CD4-positive, alpha-beta T cell treated with Interleukin-12 subunit alpha and Interleukin-12 subunit beta, for 1 hour (primary cell): ENCODE measurements around the gene COPS2.
"Not testable (repeated sequence)": the region's sequence is repeated elsewhere in the genome, so short reads cannot be mapped to it uniquely, and the experiment has no call there.

Source experiments
- DNase-seq: peaks from one replicate; pipeline ENCODE4 v3.0.0-alpha.2; 2020

COPS2 gene

DNA sequence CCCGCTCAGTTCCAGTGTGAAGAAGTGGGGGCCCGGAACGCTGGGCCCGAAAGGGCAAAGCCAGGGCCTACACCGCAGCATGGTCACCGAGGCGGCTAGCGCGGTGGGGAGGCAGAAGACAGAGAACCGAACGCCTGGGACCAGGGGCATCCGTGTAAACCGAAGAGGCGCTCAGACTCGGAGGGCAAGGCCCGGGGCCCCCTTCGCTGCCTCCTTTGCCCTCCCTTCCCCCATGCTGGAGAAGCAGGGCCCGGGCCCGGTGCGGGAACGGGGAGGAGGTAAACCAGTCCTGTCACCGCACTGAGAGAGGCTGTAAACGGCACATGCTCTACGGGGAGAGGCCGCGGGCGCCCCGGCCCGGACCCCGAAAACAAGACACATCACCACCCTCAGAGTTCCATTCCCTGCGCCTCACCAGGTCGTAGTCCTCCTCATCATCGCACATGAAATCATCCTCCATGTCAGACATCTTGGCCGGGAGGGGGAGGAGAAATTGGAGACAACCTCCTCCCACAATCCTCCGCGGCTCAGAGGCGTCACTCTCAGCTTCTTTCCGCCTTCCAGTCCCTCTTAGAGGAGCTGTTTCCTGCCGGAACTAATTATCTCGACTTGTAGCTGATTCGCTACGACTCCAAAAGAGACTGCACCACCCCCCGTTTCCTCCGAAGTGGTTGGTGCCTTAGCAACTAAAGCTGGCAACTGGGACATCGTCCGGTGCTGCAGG lies at the start of gene COPS2:
Gene COPS2, minus strand, starts transcription at position 490 of the 724 bp plus-strand sequence. Its CDS starts 21 bp downstream, at position 469.
- DNase-seq = peak; percentile 96

DNA sequence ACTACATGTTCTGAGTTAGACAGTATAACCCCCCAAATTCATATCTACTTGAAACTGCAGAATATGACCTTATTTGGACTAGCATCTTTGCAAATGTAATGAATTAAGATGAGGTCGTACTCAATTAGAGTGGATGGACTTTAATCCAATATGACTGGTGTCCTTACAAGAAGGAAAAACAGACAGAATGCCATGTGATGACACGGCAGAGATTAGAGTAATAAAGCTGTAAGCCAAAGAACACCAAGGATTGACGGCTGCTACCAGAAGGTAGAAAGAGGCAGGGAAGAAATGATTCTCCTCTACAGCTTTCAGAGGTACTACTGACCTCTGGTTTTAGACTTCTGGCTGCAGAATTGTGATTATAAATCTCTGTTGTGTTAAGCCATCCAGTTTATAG lies 44.9 kb upstream of the COPS2 start:
- no peak for DNase-seq

DNA sequence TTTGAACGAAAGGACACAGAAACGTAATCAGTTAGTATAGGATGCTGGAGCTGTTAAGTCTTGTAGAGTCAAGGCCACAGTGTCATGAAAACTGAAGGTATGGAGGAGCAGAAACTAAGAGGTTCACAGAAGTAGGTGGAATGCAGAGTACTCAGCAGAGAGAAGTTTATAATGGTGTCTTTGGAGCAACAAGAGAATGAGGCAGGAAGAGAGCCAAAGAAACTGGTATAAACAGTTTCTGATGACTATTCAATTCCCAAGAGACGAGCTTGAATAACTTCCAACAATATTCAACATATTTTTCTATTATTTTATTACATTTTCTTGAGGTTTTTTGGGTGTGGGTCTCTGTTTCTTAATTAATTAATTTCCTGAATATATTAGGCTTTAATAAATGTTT lies 44.3 kb upstream of the COPS2 start:
- DNase-seq = no peak

DNA sequence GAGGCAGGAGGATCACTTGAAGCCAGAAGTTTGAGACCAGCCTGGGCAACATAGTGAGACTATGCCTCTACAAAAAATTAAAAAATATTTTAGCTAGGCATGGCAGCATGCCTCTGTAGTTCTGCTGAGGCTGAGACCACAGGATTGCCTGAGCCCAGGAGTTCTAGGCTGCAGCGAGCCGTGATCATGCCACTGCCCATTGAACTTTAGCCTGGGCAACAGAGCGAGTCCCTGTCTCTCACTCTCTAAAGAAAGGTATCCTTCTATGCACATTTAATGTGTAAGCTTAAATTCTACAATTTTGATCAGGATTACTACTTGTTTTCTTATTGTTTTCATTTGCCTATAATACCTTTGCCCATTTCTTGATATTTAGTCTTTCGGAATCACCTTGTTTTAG lies 41.5 kb upstream of the COPS2 start:
- DNase-seq = no peak

DNA sequence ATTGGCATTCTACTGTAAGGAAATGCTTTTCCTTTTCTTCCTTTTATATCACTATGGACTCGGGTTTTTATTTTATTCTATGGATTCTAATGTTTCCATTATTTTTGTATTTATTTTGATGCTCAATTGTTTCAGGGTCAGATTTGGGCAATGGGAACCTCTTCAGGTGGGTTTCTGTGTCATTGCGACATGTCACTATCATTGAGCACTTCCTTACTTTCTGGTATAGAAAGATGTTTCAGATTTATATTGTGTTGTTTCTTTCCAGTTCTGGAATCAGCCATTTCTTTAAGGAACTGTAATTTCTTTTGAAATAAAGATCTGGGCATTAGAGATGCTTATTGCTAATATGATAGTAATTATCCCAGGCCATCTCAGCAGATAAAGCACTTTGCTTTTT lies 36.5 kb upstream of the COPS2 start:
- no peak for DNase-seq

DNA sequence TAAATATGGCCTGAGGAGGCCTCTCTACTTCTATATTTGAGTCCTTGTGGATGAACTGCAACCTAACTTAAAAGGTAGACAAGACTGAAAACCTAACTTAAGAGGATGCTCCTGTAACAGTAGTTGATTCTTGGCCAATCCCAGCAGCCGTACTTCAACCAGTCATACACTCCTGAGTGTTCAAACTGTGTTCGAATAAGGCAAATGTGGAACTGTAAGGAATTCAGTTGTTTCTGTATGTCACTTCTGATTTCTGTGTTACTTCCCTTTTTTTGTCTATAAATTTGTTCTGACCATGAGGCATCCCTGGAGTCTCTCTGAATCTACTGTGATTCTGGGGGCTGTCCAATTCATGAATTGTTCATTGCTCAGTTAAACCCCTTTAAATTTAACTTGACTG lies 35.2 kb upstream of the COPS2 start:
- DNase-seq = no peak

DNA sequence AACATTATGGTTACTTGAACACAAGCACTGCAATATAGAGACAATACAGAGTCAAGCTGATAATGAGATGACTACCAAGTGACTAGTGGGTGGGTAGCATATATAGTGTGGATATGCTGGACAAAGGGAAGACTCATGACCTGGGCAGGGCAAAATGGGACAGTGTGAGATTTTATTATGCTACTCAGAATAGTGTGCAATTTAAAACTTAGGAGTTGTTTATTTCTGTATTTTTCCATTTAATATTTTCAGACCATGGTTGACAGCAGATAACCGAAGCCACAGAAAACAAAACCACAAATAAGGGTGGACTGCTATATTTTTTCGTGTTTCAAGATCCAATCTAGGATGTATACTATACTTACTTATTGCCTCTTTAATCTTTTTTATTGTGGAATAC lies 34.2 kb upstream of the COPS2 start:
- no peak for DNase-seq

DNA sequence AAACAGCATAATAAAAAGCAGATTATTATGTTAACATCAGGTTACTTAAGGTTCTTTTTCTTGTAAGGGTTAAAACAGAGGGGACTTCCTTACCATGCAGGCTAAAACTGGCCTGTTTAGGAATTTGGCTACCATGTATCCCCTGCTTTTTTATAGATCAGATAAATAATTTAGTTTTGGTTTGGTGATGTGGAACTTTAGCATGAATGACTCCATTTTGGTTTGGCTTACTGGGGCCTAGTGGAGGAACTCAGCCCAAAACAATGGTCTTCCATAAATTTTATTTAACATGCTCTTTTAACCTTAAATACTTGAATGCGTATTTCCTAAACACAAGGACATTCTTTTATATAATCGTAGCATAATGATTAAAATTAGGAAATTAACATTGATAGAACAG lies 33.5 kb upstream of the COPS2 start:
- DNase-seq = no peak

DNA sequence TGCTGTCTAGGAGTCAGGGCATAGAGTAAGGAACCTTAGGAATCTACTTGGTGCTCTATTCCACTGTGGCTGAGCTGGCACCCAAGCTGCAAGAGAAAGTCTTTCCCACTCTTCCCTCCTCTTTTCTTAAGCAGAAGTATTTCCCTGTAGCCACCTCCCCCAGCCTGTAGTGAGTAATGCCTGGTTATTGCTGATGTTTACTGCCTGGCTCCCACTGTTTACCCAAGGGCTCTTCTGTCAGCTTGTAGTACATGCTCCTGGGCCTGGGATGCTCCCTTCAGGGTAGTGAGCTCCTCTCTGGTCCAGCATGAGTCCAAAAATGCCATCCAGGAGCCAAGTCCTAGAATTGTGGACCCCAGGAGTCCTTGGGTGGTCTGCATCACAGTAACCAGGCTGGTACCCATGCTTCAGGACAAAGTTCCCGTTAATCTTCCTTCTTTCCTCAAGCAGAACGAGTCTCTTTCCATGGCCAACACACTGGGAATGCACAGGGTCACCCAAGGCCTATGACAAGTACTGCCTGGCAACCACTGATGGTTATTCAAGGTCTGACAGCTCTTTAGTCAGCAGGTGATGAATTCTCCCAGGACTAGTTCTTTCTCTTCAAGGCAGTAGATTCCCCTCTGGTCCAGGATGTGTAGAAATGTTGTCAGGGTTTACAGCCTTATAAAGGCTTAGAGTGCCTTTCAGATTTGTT lies 32.3 kb upstream of the COPS2 start:
- DNase-seq = no peak

DNA sequence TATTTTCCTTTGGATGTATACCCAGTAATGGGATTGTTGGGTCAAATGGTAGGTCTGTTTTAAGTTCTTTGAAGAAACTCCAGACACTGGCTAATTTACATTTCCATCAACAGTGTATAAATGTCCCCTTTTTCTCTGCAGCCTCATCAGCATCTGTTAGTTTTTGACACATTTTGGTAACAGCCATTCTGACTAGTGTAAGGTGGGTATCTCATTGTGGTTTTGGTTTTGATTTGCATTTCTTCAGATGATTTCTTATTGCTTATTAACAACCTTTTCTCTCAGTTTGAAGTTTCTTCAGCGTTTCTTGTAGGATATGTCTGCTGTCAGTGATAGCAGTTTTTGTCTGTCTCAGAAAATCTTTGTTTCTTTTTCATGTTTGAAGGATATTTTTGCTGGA lies 30.1 kb upstream of the COPS2 start:
- no peak for DNase-seq

DNA sequence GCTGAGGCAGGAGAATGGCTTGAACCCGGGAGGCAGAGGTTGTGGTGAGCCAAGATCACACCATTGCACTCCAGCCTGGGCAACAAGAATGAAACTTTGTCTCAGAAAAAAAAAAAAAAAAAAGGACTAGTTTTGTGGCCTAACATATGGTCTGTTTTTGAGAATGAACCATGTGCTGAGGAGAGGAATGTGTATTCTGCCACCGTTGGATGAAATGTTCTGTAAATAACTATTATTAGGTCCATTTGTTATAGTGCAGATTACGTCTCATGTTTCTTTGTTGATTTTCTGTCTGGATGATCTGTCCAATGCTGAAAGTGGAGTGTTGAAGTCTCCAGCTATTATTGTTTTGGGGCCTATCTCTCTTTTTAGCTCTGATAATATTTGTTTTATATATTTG lies 28.3 kb upstream of the COPS2 start:
- DNase-seq = not testable (repeated sequence)

DNA sequence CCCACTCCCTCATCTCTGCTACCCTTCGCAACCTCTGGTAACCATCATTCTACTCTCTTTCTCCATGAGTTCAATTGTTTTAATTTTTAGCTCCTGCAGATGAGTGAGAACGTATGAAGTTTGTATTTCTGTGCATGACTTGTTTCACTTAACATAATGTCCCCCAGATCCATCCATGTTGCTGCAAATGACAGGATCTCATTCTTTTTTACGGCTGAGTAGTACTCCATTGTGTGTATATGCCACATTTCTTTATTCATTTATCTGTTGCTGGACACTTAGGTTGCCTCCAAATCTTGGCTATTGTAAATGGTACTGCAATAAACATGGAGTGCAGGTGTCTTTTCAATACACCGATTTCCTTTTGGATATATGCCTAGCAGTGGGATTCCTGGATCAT lies 26.7 kb upstream of the COPS2 start:
- no peak for DNase-seq

DNA sequence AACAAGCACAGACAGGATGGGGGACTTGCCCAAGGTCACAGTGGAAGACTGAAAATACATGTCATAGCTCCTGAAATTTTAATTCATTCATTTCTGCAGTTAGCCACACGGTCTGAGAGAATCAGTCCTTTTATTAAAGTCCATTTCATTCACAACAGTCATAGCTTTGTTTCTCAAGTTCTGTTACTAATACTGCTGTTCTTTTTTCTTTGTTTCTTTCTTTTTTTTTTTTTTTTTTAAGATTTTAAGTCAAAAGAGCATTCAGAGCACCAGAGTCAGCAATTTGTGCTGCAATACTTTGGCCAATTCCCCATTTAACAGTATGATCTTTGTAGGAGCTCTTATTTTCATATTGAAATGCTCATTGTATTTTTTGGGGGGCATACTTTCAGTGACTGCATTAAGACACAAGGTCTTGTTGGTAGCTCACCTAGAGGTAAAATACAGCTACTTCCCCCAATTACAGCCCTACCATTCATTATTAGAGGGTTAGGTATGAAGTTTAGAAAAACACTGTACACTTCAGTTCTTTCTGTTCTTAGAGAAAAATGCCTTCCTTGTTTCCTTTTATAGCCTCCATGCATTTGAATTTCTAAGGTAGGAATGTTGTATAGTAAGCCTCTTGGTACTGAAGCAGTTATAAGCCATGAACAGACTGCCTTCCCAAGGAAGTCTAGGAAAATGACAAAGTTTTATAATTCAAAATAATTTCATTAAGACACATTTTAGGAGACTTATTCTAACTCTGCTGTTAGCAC lies 24.2 kb upstream of the COPS2 start:
- DNase-seq = no peak

DNA sequence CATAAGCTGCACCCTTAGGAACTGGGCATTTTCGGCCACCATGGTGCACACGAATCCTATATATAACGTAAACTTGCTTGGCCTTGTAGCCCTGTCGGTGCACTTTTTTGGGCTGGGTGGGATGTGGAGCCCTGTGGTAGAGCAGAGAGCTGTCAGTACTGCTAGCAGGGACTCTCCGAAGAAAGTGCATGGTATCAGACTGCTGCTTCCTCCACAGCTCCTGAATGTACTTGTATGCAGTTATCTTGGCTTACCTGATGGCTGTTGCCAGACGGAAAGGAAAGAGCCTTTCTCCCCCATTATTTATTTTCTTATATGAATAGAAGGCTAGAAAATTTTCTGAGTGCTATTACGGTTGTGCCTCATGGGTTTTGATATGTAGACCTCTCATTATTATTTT lies 23.1 kb upstream of the COPS2 start:
- DNase-seq = no peak

DNA sequence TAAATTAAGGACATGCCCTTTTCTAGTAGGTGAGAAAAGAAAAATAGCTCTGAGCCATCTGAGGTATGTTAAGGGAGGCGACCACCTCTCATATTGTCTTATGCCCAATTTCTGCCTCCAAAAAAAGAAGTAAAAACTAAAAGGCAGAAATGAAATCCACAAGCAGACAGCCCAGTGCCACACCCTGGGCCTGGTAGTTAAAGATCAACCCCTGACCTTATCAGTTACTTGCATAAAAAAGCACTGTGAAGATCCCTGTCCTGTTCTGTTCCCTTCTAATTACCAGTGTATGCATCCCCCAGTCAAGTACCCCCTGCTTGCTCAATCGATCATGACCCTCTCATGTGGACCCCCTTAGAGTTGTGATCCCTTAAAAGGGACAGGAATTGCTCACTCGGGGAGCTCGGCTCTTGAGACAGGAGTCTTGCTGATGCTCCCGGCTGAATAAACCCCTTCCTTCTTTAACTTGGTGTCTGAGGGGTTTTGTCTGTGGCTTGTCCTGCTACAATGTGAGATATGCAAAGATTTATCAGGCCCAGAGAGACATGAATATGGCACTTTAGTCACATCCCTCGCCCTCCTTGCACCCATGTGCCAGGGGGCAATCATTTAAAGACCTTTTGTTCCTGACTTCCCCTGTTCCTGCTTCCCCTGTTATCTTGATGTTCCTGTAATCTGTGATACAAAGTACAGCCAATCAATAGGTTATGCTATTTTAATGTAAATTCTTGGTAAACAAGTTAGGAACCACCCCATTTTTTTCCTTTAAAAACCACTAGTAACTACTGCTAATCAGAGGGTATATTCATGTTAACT lies 20.4 kb upstream of the COPS2 start:
- DNase-seq = not testable (repeated sequence)

DNA sequence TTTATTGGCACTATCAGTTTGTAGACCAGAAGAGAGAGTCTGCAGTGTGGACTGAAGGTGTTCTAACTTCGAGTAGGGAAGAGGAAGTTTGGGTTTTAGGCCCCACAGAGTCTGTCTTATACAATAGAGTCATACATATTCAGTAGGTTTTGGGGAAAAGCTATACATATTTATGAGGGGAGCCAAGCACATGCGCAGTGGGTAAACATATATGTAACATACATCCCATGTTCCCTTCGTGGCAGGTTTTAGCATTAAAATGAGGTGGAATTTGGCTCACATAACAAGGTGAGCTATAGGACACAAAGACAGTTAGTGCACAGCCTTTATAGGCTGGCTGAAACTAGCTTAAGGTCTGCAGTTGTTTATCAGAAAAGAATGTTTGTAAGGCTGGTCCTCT lies 19.5 kb upstream of the COPS2 start:
- DNase-seq = no peak

DNA sequence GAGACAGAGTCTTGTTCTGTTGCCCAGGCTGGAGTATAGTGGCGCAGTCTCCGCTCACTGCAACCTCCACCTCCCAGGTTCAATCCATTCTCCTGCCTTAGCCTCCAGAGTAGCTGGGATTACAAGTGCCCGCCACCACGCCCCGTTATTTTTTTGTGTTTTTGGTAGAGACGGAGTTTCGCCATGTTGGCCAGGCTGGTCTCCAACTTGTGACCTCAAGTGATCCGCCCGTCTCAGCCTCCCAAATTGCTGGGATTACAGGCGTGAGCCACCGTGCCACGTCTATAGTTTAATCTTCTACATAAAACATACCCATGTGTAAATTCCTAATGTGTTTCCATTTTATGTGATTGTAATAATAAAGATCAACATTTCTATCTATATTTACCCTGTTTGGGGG lies 16.4 kb upstream of the COPS2 start:
- no peak for DNase-seq

DNA sequence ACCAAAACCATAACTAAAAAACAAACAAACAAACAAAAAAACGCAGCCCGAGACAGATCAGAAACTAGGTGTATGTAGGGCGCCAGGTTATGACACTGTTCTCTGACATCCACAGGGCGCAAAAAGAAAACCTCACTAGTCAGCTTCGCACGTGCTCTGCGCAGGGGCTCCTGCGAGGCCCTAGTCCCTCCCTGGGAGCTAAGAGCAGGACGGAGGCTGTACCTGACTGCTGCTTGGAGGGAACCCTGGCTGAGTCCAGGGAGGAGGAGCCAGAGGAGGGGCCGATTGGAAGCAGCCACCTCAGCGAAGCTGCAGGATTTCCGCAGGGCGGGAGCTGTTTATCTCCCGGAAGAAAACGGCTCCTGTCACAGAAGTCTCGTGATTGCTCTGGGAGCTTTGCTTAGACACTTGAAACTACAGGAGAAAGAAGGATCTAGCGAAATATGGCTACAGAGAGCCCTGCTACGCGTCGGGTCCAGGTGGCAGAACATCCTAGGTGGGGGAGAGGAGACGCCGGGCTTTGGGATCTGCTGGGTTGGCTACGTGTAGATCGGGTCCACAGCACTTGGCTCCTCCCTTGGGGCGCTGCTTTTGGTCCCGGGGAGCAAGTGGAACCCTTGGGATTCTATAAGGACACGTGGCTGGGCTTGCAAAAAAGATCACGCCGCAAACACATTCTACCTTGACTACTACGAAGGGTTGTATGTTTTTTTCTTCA lies 14.6 kb upstream of the COPS2 start, which contains the start of gene GALK2:
Gene GALK2, plus strand, starts transcription at position 368 of the 718 bp plus-strand sequence. Its CDS starts 76 bp downstream, at position 444.
- peak; percentile 84 for DNase-seq

DNA sequence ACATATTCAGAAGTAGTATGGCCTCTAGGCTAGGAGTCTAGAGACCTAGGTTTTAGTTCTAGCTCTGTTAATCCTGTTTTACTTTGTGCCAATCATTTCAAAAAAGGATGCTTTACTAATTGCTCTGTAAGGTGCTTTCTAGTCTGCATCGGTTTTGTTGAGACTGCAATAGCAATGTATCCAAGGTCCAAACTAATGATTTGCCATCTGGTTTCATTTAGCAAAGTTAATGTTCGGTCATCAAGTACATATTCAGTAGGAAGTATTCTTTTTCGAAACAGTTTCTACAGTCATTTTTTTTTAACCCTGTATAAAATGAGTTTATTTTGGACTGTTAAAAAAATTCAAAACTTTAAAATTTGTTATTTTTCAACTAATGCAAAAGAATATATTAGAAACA lies 12.6 kb upstream of the COPS2 start:
- no peak for DNase-seq

DNA sequence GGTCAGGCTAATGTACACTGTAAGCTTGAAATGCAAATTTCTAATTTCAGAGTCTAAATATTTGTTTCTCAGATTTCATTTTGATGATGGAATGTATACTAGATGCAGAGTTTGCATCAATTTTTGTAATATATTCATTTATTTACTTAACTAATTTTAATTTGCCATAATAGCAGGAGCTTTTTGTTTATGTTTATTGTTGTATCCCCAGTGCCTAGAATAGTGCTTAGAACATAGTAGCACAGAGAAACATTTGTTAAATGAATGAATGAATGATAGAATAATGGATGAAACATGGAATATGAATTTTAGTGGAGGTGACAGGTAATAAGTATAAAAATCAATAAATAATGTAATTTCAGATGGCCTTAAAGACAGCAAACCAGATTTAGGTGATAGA lies 9.5 kb upstream of the COPS2 start:
- no peak for DNase-seq

DNA sequence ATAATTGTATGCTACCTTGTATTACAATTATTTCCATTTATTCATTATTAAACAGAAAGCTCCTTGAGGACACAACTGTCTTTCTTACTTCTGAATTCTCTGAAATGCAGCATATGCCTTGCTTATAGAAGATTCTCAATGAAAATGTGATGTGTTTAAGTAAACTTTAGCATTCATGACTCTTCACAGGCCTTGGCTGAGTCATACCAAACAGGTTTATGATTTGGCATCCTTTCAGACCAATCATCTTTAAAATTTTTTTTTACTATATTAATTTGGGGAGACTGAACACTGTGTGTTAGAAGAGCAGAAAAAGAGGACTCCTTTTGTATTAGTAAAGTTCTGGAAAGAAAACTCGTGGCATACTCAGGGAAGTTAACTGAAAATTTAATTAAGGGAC lies 8.3 kb upstream of the COPS2 start:
- no peak for DNase-seq
